ENCODE results near the gene CLIC4.

DNA sequence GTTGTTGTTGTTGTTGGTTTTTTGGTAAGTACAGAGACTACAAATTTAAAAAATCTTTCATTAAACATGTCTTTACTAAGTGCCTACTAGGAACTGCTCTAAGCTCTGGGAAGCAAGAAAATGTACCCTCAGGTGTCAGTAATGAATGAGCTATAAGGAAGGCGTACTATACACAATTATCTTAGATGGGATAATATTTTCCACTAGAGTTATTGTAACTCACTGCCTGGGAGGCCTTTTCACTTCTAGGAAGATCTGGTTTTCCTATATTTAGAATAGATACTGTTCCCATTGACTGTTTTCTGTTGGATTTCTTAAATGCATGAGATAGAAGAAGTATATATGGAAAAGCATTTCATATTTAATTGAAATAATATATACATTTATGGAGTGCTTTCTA, 19.6 kb downstream of the CLIC4 start:
- no peak for TF ChIP-seq RFX5 (IDR thresholded peaks at IDR 0.05; ENCODE audit: borderline replicate concordance, low read depth, low read length)
- TF ChIP-seq, protein P1, sequence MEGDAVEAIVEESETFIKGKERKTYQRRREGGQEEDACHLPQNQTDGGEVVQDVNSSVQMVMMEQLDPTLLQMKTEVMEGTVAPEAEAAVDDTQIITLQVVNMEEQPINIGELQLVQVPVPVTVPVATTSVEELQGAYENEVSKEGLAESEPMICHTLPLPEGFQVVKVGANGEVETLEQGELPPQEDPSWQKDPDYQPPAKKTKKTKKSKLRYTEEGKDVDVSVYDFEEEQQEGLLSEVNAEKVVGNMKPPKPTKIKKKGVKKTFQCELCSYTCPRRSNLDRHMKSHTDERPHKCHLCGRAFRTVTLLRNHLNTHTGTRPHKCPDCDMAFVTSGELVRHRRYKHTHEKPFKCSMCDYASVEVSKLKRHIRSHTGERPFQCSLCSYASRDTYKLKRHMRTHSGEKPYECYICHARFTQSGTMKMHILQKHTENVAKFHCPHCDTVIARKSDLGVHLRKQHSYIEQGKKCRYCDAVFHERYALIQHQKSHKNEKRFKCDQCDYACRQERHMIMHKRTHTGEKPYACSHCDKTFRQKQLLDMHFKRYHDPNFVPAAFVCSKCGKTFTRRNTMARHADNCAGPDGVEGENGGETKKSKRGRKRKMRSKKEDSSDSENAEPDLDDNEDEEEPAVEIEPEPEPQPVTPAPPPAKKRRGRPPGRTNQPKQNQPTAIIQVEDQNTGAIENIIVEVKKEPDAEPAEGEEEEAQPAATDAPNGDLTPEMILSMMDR (IDR thresholded peaks at IDR 0.05; ENCODE audit: control extremely low read depth in 1 of 3, insufficient read depth in 1 of 3, low read depth in 1 of 3, low read length in 3 of 3), result no peak
- no peak for TF ChIP-seq POLR2A (IDR thresholded peaks at IDR 0.05; ENCODE audit: control extremely low read depth in 1 of 2, low read depth in 2 of 2, low read length in 2 of 2)
- TF ChIP-seq EZH2 (IDR thresholded peaks at IDR 0.05; ENCODE audit: low read depth, low read length, severe bottlenecking), result no peak
- TF ChIP-seq, protein P2, sequence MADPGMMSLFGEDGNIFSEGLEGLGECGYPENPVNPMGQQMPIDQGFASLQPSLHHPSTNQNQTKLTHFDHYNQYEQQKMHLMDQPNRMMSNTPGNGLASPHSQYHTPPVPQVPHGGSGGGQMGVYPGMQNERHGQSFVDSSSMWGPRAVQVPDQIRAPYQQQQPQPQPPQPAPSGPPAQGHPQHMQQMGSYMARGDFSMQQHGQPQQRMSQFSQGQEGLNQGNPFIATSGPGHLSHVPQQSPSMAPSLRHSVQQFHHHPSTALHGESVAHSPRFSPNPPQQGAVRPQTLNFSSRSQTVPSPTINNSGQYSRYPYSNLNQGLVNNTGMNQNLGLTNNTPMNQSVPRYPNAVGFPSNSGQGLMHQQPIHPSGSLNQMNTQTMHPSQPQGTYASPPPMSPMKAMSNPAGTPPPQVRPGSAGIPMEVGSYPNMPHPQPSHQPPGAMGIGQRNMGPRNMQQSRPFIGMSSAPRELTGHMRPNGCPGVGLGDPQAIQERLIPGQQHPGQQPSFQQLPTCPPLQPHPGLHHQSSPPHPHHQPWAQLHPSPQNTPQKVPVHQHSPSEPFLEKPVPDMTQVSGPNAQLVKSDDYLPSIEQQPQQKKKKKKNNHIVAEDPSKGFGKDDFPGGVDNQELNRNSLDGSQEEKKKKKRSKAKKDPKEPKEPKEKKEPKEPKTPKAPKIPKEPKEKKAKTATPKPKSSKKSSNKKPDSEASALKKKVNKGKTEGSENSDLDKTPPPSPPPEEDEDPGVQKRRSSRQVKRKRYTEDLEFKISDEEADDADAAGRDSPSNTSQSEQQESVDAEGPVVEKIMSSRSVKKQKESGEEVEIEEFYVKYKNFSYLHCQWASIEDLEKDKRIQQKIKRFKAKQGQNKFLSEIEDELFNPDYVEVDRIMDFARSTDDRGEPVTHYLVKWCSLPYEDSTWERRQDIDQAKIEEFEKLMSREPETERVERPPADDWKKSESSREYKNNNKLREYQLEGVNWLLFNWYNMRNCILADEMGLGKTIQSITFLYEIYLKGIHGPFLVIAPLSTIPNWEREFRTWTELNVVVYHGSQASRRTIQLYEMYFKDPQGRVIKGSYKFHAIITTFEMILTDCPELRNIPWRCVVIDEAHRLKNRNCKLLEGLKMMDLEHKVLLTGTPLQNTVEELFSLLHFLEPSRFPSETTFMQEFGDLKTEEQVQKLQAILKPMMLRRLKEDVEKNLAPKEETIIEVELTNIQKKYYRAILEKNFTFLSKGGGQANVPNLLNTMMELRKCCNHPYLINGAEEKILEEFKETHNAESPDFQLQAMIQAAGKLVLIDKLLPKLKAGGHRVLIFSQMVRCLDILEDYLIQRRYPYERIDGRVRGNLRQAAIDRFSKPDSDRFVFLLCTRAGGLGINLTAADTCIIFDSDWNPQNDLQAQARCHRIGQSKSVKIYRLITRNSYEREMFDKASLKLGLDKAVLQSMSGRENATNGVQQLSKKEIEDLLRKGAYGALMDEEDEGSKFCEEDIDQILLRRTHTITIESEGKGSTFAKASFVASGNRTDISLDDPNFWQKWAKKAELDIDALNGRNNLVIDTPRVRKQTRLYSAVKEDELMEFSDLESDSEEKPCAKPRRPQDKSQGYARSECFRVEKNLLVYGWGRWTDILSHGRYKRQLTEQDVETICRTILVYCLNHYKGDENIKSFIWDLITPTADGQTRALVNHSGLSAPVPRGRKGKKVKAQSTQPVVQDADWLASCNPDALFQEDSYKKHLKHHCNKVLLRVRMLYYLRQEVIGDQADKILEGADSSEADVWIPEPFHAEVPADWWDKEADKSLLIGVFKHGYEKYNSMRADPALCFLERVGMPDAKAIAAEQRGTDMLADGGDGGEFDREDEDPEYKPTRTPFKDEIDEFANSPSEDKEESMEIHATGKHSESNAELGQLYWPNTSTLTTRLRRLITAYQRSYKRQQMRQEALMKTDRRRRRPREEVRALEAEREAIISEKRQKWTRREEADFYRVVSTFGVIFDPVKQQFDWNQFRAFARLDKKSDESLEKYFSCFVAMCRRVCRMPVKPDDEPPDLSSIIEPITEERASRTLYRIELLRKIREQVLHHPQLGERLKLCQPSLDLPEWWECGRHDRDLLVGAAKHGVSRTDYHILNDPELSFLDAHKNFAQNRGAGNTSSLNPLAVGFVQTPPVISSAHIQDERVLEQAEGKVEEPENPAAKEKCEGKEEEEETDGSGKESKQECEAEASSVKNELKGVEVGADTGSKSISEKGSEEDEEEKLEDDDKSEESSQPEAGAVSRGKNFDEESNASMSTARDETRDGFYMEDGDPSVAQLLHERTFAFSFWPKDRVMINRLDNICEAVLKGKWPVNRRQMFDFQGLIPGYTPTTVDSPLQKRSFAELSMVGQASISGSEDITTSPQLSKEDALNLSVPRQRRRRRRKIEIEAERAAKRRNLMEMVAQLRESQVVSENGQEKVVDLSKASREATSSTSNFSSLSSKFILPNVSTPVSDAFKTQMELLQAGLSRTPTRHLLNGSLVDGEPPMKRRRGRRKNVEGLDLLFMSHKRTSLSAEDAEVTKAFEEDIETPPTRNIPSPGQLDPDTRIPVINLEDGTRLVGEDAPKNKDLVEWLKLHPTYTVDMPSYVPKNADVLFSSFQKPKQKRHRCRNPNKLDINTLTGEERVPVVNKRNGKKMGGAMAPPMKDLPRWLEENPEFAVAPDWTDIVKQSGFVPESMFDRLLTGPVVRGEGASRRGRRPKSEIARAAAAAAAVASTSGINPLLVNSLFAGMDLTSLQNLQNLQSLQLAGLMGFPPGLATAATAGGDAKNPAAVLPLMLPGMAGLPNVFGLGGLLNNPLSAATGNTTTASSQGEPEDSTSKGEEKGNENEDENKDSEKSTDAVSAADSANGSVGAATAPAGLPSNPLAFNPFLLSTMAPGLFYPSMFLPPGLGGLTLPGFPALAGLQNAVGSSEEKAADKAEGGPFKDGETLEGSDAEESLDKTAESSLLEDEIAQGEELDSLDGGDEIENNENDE (IDR thresholded peaks at IDR 0.05; ENCODE audit: insufficient replicate concordance, low read length), result no peak
- TF ChIP-seq RXRA (IDR thresholded peaks at IDR 0.05; ENCODE audit: insufficient read depth, low read depth, low read length), result no peak
- no peak for TF ChIP-seq JUN (IDR thresholded peaks at IDR 0.05; ENCODE audit: low read depth, low read length)
- no peak for TF ChIP-seq KDM5A (IDR thresholded peaks at IDR 0.05; ENCODE audit: low read length)
